ENCODE data around the gene CAPSL.

- TF ChIP-seq CTCF (IDR thresholded peaks at IDR 0.05) (no peak), POLR2A (IDR thresholded peaks at IDR 0.05) (no peak)
Observed at GRCh38 chr5:35920890-35921289, 17.5 kb downstream of the CAPSL start.
